Neural cell (in vitro differentiated cells): ENCODE results near the gene CELSR1. TPM values are rescaled to one million over a fixed set of nuclear protein-coding genes. Genes with fewer than 3 reads are reported as not detected.

ENCODE experiments used
- H2AFZ ChIP-seq: fragments of 200-600, 300-800 bp; sonication (generic), shearing (Covaris generic); 2 replicates; pipeline ENCODE4 v1.6.0; 2014; ENCODE audit warnings: low read depth, mild to moderate bottlenecking, antibody characterized with exemption, low read length, moderate library complexity
- H3F3A ChIP-seq: fragments of 200-600 bp; shearing (Covaris generic); 2 replicates; pipeline ENCODE4 v1.6.1; 2016; ENCODE audit warnings: mild to moderate bottlenecking, moderate library complexity, mixed read lengths, antibody characterized with exemption, low read length; ENCODE audit not compliant: insufficient read depth, poor library complexity, severe bottlenecking
- H3K27ac ChIP-seq: fragments of 200-600, 300-800 bp; sonication (generic), shearing (Covaris generic); 2 replicates; pipeline ENCODE4 v1.5.1; 2014; ENCODE audit warnings: mild to moderate bottlenecking, low read length, moderate library complexity
- H3K27me3 ChIP-seq: fragments of 300-800, 200-600 bp; sonication (generic), shearing (Covaris generic); 2 replicates; pipeline ENCODE4 v1.6.0; 2014; ENCODE audit warnings: mild to moderate bottlenecking, low read depth, low read length, moderate library complexity; ENCODE audit not compliant: insufficient read depth
- H3K36me3 ChIP-seq: fragments of 300-800, 200-600 bp; sonication (generic), shearing (Covaris generic); 2 replicates; pipeline ENCODE4 v1.5.1; 2014; ENCODE audit warnings: mild to moderate bottlenecking, antibody characterized with exemption, low read length, moderate library complexity; ENCODE audit not compliant: insufficient read depth
- H3K4me2 ChIP-seq: fragments of 300-800, 200-600 bp; sonication (generic), shearing (Covaris generic); 2 replicates; pipeline ENCODE4 v1.6.0; 2014; ENCODE audit warnings: mild to moderate bottlenecking, low read length
- H3K4me3 ChIP-seq: fragments of 300-800, 200-600 bp; sonication (generic), shearing (Covaris generic); 2 replicates; pipeline ENCODE4 v1.5.1; 2014; ENCODE audit warnings: mild to moderate bottlenecking, low read length, moderate library complexity
- H3K79me2 ChIP-seq: fragments of 200-600 bp; shearing (Covaris generic); replicated peaks from 2 replicates; pipeline ENCODE4 v1.6.0; 2014; ENCODE audit warnings: mild to moderate bottlenecking, low read length, moderate library complexity; ENCODE audit not compliant: insufficient read depth
- H3K9ac ChIP-seq: fragments of 300-800, 200-600 bp; sonication (generic), shearing (Covaris generic); 2 replicates; pipeline ENCODE4 v1.6.1; 2016; ENCODE audit warnings: mild to moderate bottlenecking, low read length, mixed read lengths
- H3K9me2 ChIP-seq: fragments of 200-600 bp; shearing (Covaris generic); 2 replicates; pipeline ENCODE4 v1.6.1; 2016; ENCODE audit warnings: mild to moderate bottlenecking, low read length, mixed read lengths; ENCODE audit not compliant: insufficient read depth
- H3K9me3 ChIP-seq: fragments of 200-600, 300-800 bp; sonication (generic), shearing (Covaris generic); 2 replicates; pipeline ENCODE4 v1.6.1; 2016; ENCODE audit warnings: mild to moderate bottlenecking, mixed run types, low read length, moderate library complexity, mixed read lengths
- H4K20me1 ChIP-seq: fragments of 200-600 bp; shearing (Covaris generic); 2 replicates; pipeline ENCODE4 v1.6.1; 2016; ENCODE audit warnings: mild to moderate bottlenecking, mixed run types; ENCODE audit not compliant: insufficient read depth
- CTCF ChIP-seq: fragments of 450-650 bp; IDR thresholded peaks from 2 replicates; pipeline ENCODE4 v1.5.1; 2014; ENCODE audit warnings: antibody characterized with exemption, mild to moderate bottlenecking, moderate library complexity; ENCODE audit not compliant: poor library complexity, severe bottlenecking
- EP300 ChIP-seq: fragments of 450-650 bp; conservative IDR thresholded peaks from 2 replicates; pipeline ENCODE4 v1.6.1; 2014; ENCODE audit warnings: antibody characterized with exemption, mild to moderate bottlenecking, moderate library complexity; ENCODE audit not compliant: poor library complexity, severe bottlenecking
- EZH2 ChIP-seq: fragments of 200-600, 300-800 bp; shearing (Covaris generic), sonication (generic); IDR thresholded peaks from 2 replicates; pipeline ENCODE4 v1.6.1; 2014; ENCODE audit warnings: antibody characterized with exemption, low read length, borderline replicate concordance, mild to moderate bottlenecking; ENCODE audit not compliant: insufficient read depth, poor library complexity, severe bottlenecking
- MXI1 ChIP-seq: fragments of 450-650 bp; conservative IDR thresholded peaks from 2 replicates; pipeline ENCODE4 v1.6.1; 2014; ENCODE audit warnings: antibody characterized with exemption, mild to moderate bottlenecking; ENCODE audit not compliant: poor library complexity, severe bottlenecking
- POLR2AphosphoS5 ChIP-seq: IDR thresholded peaks from 2 replicates; pipeline ENCODE4 v1.6.1; 2012
- RAD21 ChIP-seq: fragments of 450-650 bp; conservative IDR thresholded peaks from 2 replicates; pipeline ENCODE4 v1.6.1; 2014; ENCODE audit warnings: antibody characterized with exemption, mild to moderate bottlenecking, moderate library complexity
- REST ChIP-seq: IDR thresholded peaks from 2 replicates; pipeline ENCODE4 v1.6.1; 2012; ENCODE audit warnings: borderline replicate concordance
- SMC3 ChIP-seq: fragments of 450-650 bp; conservative IDR thresholded peaks from 2 replicates; pipeline ENCODE4 v1.6.1; 2014; ENCODE audit warnings: antibody characterized with exemption, mild to moderate bottlenecking, moderate library complexity; ENCODE audit not compliant: poor library complexity
- TAF1 ChIP-seq: IDR thresholded peaks from 2 replicates; pipeline ENCODE4 v1.6.1; 2012; ENCODE audit warnings: low read depth
- polyA plus RNA-seq: library from polyadenylated mRNA; depleted of rRNA; stranded (reverse); fragments of >200 nt; gene quantifications from 2 replicates; pipeline ENCODE4 v1.2.3, GENCODE V29; 2014

Gene CELSR1
- polyA plus RNA-seq, 1 donor from 2014 or later: 0.14 TPM

- Histone ChIP-seq H4K20me1 (no peaks in the 10 kb centered on the region), H3K9ac (peak overlapping the region; percentile 79), H3K9me2 (no peaks in the 10 kb centered on the region), H3K4me2 (peak overlapping the region; percentile 75), H3K27me3 (peaks cover 16% of the 10 kb centered on the region), H3K4me3 (peak overlapping the region; percentile 95), H3K36me3 (no peaks in the 10 kb centered on the region), H3K9me3 (no peaks in the 10 kb centered on the region), H2AFZ (no peak overlapping the region), H3K79me2 (peaks cover 7% of the 10 kb centered on the region), H3K27ac (no peak overlapping the region), H3F3A (no peaks in the 10 kb centered on the region)
- TF ChIP-seq SMC3: no peak
- no peak for TF ChIP-seq POLR2AphosphoS5
- no peak for TF ChIP-seq CTCF
- no peak for TF ChIP-seq EP300
- TF ChIP-seq EZH2: no peak
- TF ChIP-seq TAF1: no peak
- TF ChIP-seq RAD21: no peak
- TF ChIP-seq MXI1: no peak
- TF ChIP-seq REST: no peak
These were observed 40.2 kb upstream of the CELSR1 start for GRCh38 chr22:46577368-46578249.

GRCh38 chr22:46576556-46577367, 39.3 kb upstream of the CELSR1 start:
- Histone ChIP-seq H3K4me3 (peak overlapping the region; percentile 95), H2AFZ (peak overlapping the region; percentile 58), H3K9me2 (no peaks in the 10 kb centered on the region), H4K20me1 (no peaks in the 10 kb centered on the region), H3K9me3 (no peaks in the 10 kb centered on the region), H3F3A (no peaks in the 10 kb centered on the region), H3K9ac (peak overlapping the region; percentile 79), H3K27ac (peak overlapping the region; percentile 77), H3K27me3 (peaks cover 16% of the 10 kb centered on the region), H3K36me3 (no peaks in the 10 kb centered on the region), H3K4me2 (no peak overlapping the region), H3K79me2 (peaks cover 7% of the 10 kb centered on the region)
- TF ChIP-seq POLR2AphosphoS5: peak; percentile 35
- no peak for TF ChIP-seq REST
- no peak for TF ChIP-seq RAD21
- no peak for TF ChIP-seq CTCF
- TF ChIP-seq EP300: peak; percentile 17
- no peak for TF ChIP-seq TAF1
- peak; percentile 32 for TF ChIP-seq MXI1
- no peak for TF ChIP-seq SMC3
- no peak for TF ChIP-seq EZH2
